Colonic mucosa (tissue), 4 donors: ENCODE measurements around the gene KCP. TPM values are rescaled to one million over a fixed set of nuclear protein-coding genes. Genes with fewer than 3 reads are reported as not detected.
A peak's percentile ranks its signal among the peaks of the same experiment; 100 is the strongest.
"Not testable (repeated sequence)": the region's sequence is repeated elsewhere in the genome, so short reads cannot be mapped to it uniquely, and the experiment has no call there.

Source experiments
- DNase-seq: peaks from one replicate; pipeline ENCODE4 v3.0.0-alpha.2; 2020
- H3K27ac ChIP-seq: fragments of 200-600 bp; one replicate; pipeline ENCODE4 v1.8.0; 2021
- H3K27me3 ChIP-seq: fragments of 200-600 bp; one replicate; pipeline ENCODE4 v1.8.0; 2021
- H3K36me3 ChIP-seq: fragments of 200-600 bp; one replicate; pipeline ENCODE4 v1.8.0; 2021
- H3K4me1 ChIP-seq: fragments of 200-600 bp; one replicate; pipeline ENCODE4 v1.8.0; 2021; ENCODE audit warnings: mild to moderate bottlenecking
- H3K4me3 ChIP-seq: fragments of 200-600 bp; one replicate; pipeline ENCODE4 v1.8.0; 2021
- H3K9ac ChIP-seq, 2 donors: one replicate each; pipeline ENCODE4 v1.7.0; 2013; ENCODE audit warnings: control low read depth in 2 of 2, low read depth in 2 of 2, low read length in 2 of 2
- H3K9me3 ChIP-seq: fragments of 200-600 bp; one replicate; pipeline ENCODE4 v1.8.0; 2021
- intact Hi-C: fragments of 100-400 bp; cut with DNase I; formaldehyde crosslinking; loops from one replicate; pipeline ENCODE4 v1.14.1; 2022
- total RNA-seq, 2 donors: library from RNA; stranded (reverse); fragmentation: NEBNext Ultra II Directional in 1 of 2; extraction: Animal tissue kit (Norgen Biotek cat#: 25700) in 1 of 2; gene quantifications; one replicate each; pipeline ENCODE4 v1.2.1, GENCODE V29; 2021
- TF ChIP-seq, protein P1 (sequence below): fragments of 200-600 bp; IDR thresholded peaks from one replicate; pipeline ENCODE4 v1.8.0; 2022; ENCODE audit warnings: antibody characterized with exemption, mild to moderate bottlenecking
- donor health status: healthy.
- donor health status: DM: no; HTN: no; CAD: no.
- donor health status: DM: no; HTN: no; CAD: no.

Gene KCP
- total RNA-seq, 2 donors from 2014 or later, result 0.64 to 1.1 TPM

DNA sequence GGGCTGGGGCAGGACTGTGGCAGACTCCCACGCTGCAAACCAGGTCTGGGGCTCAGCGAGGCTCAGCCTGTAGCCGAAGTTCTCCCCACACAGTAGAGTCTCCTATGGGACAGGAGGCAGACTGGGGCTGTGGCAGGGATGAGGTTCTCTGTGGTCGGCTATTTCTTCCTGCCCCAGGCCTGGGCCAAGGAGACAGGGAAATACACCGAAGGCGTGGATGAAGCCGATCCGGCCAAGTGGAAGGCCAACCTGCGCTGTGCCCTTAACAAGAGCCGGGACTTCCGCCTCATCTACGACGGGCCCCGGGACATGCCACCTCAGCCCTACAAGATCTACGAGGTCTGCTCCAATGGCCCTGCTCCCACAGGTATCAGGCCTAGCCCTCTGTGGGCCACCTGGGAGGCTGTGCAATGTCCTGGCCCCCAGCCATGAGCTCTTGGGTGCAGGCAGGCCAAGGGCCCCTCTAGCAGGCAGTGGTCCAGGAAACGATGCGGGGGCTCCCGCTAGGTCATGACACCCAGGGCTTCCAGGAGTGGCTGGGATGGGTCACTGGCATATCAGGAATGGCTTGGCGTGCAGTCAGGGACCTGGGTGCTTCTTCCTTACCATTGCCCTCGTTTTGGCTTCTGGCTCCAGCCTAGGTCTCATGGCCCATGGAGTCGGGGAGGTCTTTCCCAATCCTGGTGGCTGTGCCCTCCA lies 35.3 kb upstream of the KCP start:
- no peaks in the 10 kb centered on the region for H3K36me3 ChIP-seq
- intact Hi-C loops, result no loop called here
- TF ChIP-seq, protein P1, sequence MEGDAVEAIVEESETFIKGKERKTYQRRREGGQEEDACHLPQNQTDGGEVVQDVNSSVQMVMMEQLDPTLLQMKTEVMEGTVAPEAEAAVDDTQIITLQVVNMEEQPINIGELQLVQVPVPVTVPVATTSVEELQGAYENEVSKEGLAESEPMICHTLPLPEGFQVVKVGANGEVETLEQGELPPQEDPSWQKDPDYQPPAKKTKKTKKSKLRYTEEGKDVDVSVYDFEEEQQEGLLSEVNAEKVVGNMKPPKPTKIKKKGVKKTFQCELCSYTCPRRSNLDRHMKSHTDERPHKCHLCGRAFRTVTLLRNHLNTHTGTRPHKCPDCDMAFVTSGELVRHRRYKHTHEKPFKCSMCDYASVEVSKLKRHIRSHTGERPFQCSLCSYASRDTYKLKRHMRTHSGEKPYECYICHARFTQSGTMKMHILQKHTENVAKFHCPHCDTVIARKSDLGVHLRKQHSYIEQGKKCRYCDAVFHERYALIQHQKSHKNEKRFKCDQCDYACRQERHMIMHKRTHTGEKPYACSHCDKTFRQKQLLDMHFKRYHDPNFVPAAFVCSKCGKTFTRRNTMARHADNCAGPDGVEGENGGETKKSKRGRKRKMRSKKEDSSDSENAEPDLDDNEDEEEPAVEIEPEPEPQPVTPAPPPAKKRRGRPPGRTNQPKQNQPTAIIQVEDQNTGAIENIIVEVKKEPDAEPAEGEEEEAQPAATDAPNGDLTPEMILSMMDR, result no peak
- no peaks in the 10 kb centered on the region for H3K27me3 ChIP-seq
- no peaks in the 10 kb centered on the region for H3K4me1 ChIP-seq
- no peak overlapping the region for H3K9ac ChIP-seq
- DNase-seq, result no peak
- no peak overlapping the region for H3K27ac ChIP-seq
- H3K4me3 ChIP-seq, result no peak overlapping the region
- H3K9me3 ChIP-seq, result no peaks in the 10 kb centered on the region

DNA sequence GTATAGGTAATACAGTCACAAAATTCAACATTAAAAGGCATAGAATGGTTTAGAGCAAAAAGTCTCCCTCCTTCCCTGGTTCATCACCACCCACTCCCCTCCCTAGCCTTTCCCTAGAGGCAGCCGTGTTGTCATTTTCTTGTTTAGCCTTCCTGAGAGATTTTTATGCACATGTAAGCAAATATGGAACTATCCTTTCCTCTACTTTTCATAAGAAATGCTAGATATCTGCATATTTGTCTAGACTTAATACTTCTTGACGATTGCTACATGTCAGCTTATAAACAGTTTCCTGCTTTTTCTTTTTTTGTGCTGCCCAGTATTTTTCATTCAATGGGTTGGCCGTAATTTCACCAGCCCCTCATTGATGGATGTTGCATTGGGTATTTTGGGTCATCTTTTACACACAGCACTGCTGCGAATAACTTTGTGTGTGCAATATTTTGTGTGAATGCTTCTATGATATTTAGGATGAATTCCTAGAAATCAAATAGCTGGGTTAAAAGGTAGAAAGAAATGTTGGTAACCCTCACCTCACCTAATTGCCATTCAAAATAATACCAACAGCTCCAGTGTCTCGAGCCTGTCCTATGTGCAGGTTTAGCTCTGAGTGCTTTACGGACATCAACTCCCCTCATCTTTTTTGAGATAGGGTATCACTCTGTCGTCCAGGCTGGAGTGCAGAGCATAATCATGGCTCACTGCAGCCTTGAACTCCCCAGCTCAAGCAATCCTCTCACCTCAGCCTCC lies 34.2 kb upstream of the KCP start:
- no peak for DNase-seq
- Histone ChIP-seq H3K36me3 (no peaks in the 10 kb centered on the region), H3K4me1 (no peaks in the 10 kb centered on the region), H3K27me3 (no peaks in the 10 kb centered on the region), H3K4me3 (no peak overlapping the region), H3K9me3 (no peaks in the 10 kb centered on the region), H3K9ac (no peak overlapping the region), H3K27ac (no peak overlapping the region)
- TF ChIP-seq, protein P1, result no peak
- intact Hi-C loops, result no loop called here

DNA sequence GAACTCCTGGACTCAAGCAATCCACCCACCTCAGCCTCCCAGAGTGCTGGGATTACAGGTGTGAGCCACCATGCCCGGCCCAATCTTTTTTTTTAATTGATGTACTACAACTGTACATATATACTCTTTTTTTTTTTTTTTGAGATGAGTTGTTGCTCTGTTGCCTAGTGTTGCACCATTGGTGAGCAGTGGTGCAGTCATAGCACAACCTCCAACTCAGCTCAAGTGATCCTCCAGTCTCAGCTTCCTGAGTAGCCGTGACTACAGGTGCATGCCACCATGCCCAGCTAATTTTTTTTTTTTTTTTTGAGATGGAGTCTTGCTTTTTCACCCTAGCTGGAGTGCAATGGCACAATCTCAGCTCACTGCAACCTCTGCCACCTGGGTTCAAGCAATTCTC lies 32.7 kb upstream of the KCP start:
- H3K4me3 ChIP-seq, H3K4me1 ChIP-seq, DNase-seq, H3K27me3 ChIP-seq, H3K36me3 ChIP-seq, H3K9ac ChIP-seq, H3K9me3 ChIP-seq, intact Hi-C loops, H3K27ac ChIP-seq: not testable (repeated sequence)

DNA sequence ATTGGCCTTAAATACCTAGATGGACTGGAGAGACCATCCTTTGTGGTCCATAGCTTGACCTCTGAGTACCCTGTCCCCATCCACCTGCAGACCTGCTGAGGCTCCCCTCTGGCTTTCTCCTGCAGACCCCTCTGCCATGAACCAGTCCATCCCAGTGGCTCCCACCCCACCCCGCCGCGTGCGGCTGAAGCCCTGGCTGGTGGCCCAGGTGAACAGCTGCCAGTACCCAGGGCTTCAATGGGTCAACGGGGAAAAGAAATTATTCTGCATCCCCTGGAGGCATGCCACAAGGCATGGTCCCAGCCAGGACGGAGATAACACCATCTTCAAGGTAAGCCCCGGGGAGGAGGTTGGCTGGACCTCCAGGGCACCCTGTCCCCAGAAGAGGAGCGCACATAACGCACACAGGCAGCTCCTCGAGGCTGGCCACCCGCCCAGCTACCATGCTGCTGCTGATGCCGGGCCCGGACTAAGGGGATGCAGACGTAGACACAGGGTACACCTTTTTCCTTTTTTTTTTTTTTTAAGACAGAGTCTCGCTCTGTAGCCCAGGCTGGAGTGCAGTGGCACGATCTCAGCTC lies 31.5 kb upstream of the KCP start:
- no peak overlapping the region for H3K4me3 ChIP-seq
- H3K9me3 ChIP-seq, result no peaks in the 10 kb centered on the region
- H3K27me3 ChIP-seq, result no peaks in the 10 kb centered on the region
- H3K27ac ChIP-seq, result no peak overlapping the region
- TF ChIP-seq, protein P1, result no peak
- H3K4me1 ChIP-seq, result peaks cover 3% of the 10 kb centered on the region
- no peak overlapping the region for H3K9ac ChIP-seq
- intact Hi-C loops, result no loop called here
- no peak for DNase-seq
- H3K36me3 ChIP-seq, result no peaks in the 10 kb centered on the region

DNA sequence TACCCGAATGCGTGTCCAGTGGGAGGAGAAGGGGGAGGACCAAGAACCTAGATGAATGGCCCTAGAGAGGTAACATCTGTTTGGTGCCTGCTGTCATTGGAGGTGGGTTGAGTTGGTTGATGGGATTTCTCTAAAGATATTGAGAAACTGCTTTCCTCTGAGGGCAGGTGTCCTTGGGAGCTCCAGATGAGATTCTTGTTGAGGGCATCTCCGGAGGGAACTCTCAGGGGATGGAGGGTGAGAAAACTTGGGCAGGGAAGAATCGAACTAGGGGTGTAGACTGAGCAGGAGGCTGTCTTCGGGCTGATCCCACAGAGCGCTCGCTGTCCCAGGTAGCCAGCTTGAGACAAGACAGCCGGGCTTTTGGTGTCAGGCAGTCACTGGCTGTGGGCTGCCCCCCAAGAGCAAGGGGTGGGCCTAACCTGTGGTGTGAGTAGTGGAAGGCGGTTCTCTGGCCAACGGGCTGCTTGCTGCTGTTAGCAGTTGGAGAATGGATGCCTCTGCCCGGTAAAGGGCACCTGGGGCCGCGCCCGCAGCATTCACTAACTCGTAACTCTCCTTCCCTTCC lies 30.9 kb upstream of the KCP start:
- intact Hi-C loops, result no loop called here
- Histone ChIP-seq H3K9me3 (no peaks in the 10 kb centered on the region), H3K27me3 (no peaks in the 10 kb centered on the region), H3K4me3 (no peak overlapping the region), H3K9ac (peak overlapping the region in 1 of 2 donors; percentile 43), H3K4me1 (peaks cover 3% of the 10 kb centered on the region), H3K27ac (no peak overlapping the region), H3K36me3 (no peaks in the 10 kb centered on the region)
- TF ChIP-seq, protein P1, result no peak
- DNase-seq, result no peak
